GM12892 (cell line): ENCODE data around the gene SGPP2.

Experiments used
- POLR2A ChIP-seq: IDR thresholded peaks from 2 replicates; pipeline ENCODE4 v1.6.1; 2011; ENCODE audit warnings: low read depth, low read length, control low read depth
- POLR2AphosphoS5 ChIP-seq: IDR thresholded peaks from 2 replicates; pipeline ENCODE4 v1.6.1; 2011; ENCODE audit warnings: low read depth, low read length, control low read depth
- TAF1 ChIP-seq: IDR thresholded peaks from 2 replicates; pipeline ENCODE4 v1.6.1; 2011; ENCODE audit warnings: low read depth, mild to moderate bottlenecking, control low read depth, low read length, borderline replicate concordance

DNA sequence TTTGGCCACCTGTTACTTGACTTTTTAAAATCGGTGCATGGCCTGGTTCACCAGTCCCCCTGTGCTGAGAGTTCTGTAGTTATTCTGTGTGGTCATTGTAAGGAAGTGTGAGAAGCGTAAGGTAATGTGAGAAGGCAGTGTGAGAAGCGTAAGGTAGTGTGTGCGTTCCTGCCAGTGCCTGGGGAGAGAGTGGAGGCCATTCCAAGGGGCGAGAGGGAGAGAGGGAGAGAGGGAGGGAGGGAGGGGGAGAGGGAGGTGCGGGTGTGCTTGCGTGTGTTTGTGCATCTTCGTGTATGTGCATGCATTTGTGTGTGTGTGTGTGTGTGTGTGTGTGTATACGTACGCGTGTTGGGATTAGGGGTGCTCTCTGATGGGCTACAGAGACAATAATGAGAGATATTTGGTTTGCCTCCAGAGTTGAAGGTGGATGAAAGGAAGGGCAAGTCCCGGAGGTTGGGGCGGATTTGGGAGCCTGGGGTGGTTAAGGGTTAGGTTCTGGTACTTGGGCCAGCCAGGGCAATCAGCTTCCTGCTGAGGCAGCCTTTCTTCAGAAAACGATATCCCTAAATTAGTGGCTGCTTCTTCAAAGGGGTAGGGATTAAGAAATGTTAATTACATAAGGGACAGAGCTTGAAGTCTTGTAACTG is 53.7 kb downstream of the SGPP2 start:
- TF ChIP-seq POLR2A (no peak), TAF1 (no peak), POLR2AphosphoS5 (no peak)
